GM18526 (cell line): Measurements from ENCODE around the gene FOXK1.

Source experiments
- POLR2A ChIP-seq: IDR thresholded peaks from 3 replicates; pipeline ENCODE4 v1.6.1; 2011; ENCODE audit not compliant: insufficient read length; ENCODE audit errors: extremely low read depth

FOXK1 gene

GRCh38 chr7:4771737-4772136, 89.6 kb downstream of the FOXK1 start:
- TF ChIP-seq POLR2A = no peak

- no peak for TF ChIP-seq POLR2A
Observed at GRCh38 chr7:4772306-4772705, 90.2 kb downstream of the FOXK1 start.

- TF ChIP-seq POLR2A = no peak
Observed at GRCh38 chr7:4774007-4774406, 91.9 kb downstream of the FOXK1 start.

GRCh38 chr7:4774658-4775249, 92.7 kb downstream of the FOXK1 start:
- TF ChIP-seq POLR2A = no peak

DNA sequence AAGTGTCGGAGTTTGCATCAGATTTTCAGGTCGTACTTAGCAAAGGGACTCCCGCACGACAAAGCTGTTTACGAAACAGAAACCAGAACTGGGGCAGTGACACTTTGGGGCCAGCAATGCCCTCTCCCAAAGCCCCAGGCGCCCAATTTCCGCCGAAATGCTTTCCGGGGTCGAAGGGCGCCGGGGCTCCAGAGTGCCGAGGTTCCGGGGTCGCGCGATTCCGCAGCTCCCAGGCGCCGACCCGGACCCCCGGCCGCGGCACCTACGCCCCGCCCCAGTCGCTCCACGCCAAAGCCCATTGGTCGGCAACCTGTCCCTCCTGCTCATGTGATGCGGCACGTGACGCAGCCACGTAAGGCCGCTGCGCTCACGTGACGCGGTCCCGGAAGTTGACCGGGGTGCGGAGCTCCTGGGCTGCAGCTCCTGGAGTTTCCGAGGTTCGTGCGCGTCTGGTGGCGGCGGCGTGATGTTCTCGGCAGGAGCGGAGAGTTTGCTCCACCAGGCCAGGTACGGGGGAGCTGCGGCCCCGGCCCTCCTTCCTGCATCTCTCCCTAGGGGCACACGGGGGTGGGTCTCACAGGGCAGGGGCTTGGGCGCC, 93.3 kb downstream of the FOXK1 start, which contains the start of gene AP5Z1:
AP5Z1 (plus strand) TSS at position 374 of the 598 bp plus-strand sequence; CDS start at position 467, 93 bp downstream.
- peak; percentile 86 for TF ChIP-seq POLR2A

- TF ChIP-seq POLR2A = no peak
Observed at GRCh38 chr7:4775848-4776623, 93.9 kb downstream of the FOXK1 start.

- no peak for TF ChIP-seq POLR2A
Observed at GRCh38 chr7:4779118-4779517, 97.0 kb downstream of the FOXK1 start.

DNA sequence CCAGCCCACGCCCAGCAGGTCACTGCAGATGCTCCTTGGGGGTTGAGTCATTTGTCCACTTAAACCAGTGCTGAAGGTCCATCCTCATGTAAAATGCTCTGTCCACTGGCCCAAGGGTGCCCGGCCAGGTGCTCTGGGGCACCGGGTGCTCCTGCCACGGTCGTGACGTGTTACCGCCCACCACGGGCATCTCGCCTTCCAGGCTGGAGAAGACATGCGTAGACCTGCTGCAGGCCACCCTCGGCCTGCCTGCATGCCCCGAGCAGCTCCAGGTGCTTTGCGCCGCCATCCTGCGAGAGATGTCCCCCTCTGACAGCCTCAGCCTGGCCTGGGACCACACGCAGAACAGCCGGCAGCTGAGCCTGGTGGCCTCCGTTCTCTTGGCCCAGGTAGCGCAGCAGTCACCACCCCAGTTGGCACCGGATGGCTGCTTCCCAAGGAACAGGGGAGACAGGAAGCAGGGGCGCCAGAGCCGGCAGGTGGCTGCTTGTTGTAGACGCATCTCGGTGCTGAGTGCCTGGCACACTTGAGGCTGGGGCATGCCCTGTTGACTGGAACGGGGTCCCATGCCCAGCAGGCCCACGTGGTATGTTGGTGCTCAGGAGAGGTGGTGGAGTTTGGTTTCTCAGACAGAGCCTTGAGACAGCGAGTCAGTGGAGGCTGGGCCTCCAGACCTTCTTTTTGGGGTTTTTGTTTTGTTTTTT, 99.4 kb downstream of the FOXK1 start:
- no peak for TF ChIP-seq POLR2A

DNA sequence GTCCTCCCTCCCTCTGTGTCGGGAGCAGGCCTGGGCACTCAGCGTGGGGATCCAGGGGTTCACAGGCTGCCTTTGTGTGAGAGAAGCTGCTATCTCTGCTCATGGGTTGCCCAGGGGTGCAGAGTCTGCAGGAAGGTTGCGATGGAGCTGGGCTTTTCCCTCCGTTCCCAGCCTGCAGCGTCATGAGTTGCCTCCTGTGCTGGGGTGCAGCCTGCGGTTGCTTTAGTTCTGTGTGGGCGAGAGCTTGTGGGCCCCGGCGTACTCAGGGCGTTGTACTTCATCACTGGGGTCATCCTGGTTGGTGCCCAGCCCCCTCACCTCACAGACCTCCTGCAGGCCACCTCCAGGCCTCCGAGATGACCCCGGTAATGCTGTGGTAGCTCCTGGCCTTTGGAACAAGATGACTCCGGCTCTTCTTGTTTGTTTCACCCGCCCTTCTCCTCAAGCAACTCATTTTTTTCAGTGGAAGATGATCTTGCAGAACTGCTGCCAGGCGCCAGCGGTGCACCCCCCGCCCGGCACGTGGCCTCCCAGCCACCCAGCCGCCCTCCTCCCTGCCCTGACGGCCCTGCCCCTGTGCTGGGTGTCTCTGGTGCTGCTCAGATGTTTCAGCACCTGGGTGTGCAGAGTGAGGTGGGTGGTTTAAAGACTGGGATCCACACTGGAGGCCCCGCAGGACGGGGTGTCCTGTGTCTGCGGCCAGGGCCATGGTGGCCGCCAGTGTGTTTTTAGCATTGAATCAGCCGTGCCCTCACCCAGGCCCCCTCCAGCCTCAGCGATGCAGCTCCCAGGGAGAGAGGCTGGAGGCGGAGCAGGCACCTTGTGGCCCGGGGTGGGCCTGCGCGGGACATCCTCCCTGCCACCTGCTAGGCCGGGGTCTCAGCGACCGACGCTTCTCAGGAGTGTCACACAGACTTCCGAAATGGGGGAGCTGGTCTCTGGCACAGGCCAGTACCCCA, 100.5 kb downstream of the FOXK1 start:
- TF ChIP-seq POLR2A = no peak

DNA sequence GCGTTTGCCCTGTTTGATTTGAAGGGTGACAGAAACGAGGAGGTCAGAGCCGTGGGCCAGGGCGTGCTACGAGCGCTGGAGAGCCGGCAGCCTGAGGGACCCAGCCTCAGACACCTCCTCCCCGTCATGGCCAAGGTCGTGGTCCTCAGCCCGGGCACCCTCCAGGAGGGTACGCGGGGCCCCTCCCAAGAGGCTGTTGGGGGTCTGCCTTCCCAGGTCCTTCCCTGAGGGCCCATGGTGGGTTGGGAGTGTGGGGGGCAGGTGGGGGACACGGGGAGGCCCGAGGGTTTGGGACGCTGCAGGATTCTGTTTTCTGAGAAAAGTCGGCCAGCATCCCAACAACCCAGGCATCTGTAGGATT, 101.2 kb downstream of the FOXK1 start:
- no peak for TF ChIP-seq POLR2A

DNA sequence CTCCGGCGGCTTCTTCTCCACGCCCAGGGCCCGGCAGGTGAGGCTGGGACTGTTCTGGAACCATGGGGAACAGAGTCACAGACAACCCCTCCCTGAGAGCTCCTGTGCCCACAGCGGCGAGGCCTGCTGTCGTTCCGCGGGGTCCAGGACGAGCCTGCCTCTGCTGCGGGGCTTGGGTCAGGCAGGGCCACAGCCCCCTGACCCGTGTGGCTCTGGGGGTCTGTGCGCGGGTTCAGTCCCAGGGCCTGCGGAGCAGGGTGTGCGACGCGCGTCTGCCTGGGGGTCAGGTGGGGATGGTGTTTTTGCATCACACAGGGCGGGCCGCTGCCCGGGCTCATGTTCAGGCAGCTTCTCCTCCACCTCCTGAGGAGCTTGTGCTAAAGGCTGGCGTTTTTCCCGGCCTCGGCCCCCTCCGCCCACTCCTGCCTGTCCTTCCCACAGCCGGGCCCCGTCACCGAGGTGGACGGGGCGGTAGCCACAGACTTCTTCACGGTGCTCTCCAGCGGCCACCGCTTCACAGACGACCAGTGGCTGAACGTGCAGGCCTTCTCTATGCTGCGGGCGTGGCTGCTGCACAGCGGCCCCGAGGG, 101.8 kb downstream of the FOXK1 start:
- no peak for TF ChIP-seq POLR2A

GRCh38 chr7:4784799-4785198, 102.7 kb downstream of the FOXK1 start:
- no peak for TF ChIP-seq POLR2A

GRCh38 chr7:4785371-4785770, 103.3 kb downstream of the FOXK1 start:
- no peak for TF ChIP-seq POLR2A

DNA sequence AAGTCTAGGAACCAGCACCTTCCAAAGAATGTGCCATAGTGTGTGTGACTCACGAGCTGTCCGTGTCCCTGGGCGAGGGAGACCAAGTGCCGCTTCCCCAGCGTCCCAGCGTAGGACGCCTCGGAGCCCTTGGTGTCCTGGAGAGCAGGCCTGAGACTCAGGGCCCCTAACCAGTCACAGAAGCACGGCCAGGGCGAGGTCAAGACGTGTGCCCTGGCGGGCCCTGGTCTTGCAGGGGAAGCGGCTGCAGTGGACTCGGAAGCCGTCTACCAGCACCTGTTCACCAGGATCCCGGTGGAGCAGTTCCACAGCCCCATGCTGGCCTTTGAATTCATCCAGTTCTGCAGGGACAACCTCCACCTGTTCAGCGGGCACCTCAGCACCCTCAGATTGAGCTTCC, 103.9 kb downstream of the FOXK1 start:
- TF ChIP-seq POLR2A = no peak

- no peak for TF ChIP-seq POLR2A
Observed at GRCh38 chr7:4787541-4787940, 105.4 kb downstream of the FOXK1 start.
